HG02981 (cell line): ENCODE measurements around the gene RGPD3.
"Not testable (repeated sequence)": the region's sequence is repeated elsewhere in the genome, so short reads cannot be mapped to it uniquely, and the experiment has no call there.

Experiments
- ATAC-seq: cut with Tn5 transposase; IDR thresholded peaks from one replicate; pipeline ENCODE4 v1.9.1; 2021; ENCODE audit warnings: mild to moderate bottlenecking, moderate library complexity; ENCODE audit not compliant: unreplicated experiment

The RGPD3 gene

GRCh38 chr2:106486551-106487385, 18.6 kb upstream of the RGPD3 start, which contains the start of gene CD8B2:
CD8B2 (plus strand) TSS chr2:106487364; CDS start chr2:106487427, 63 bp downstream.
- not testable (repeated sequence) for ATAC-seq

GRCh38 chr2:106479563-106479962, 11.3 kb upstream of the RGPD3 start:
- ATAC-seq = not testable (repeated sequence)

DNA sequence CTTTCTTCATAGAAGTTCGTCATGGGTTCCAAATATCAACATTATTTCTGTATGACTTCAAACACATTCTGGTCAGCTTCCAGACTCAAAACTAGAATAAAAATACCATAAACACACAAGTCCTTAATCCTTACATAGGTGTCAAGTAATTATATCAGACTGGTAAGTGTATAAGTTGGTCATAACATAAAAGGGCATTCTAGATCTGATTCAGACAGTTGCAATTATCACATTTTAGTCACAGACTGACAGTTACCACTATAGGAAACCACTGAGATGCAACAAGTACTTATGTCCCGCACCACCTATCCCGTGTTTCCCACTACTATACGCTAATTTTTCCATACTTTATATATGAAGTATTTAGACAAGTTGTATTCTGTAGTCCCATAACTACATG, 9.4 kb upstream of the RGPD3 start:
- ATAC-seq = not testable (repeated sequence)

DNA sequence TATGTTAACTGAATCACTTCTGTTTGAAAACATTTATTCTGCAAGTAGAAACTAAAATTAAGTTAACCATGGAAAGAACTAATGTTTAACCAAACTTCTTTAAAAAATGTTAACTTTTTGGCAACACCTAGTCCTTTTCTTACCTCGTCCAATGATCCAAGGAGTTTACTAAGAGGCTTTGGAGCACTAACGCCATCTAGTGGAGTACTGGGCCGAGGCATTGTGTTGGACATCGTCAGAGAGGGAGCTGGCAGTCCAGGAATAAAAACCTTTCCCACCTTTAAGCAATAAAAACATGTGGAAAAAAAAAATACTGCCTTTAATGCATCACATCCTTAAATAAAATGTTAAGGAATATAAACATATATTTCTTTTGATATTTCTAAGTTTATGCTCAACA, 2.4 kb upstream of the RGPD3 start:
- not testable (repeated sequence) for ATAC-seq

DNA sequence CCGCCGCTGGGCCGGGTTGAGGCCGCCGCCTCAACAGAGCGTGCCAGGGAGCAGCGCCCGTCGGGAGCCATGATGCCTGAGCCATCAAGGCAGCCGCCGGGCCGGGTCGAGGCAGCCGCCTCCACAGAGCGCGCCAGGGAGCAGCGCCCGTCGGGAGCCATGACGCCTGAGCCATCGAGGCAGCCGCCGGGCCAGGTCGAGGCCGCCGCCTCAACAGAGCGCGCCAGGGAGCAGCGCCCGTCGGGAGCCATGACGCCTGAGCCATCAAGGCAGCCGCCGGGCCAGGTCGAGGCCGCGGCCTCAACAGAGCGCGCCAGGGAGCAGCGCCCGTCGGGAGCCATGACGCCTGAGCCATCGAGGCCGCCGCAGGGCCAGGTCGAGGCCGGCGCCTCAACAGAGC, 697 bp downstream of the RGPD3 start:
- not testable (repeated sequence) for ATAC-seq

DNA sequence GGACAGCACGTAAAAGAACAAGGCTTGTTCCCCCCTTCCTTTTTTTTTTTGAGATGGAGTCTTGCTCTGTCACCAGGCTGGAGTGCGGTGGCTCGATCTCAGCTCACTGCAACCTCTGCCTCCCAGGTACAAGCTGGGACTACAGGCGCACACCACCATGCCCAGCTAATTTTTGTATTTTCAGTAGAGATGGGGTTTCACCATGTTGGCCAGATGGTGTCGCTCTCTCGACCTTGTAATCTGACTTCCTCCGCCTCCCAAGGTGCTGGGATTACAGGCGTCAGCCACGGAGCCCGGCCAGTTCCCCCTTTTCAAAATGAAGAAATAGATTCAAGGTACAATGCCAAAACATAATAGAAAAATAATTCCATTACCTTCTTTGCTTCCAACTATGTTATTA, 6.3 kb downstream of the RGPD3 start:
- ATAC-seq = not testable (repeated sequence)

DNA sequence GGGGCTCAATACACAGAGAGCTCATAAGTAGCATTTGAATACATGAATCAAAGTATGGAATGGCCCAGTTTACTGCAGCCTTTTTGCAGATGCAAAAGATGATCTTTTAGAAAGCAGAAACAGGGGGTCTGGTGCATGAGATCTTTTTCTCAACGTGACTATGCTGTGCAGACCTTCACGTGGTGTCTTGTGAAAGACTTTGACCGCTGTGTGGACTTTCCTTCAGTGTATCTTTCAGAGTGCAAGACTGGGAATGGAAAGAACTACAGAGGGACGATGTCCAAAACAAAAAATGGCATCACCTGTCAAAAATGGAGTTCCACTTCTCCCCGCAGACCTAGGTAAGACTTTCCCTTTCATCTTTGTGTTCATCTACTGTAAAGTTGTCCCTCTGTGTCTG, 77.5 kb downstream of the RGPD3 start:
- ATAC-seq = not testable (repeated sequence)

DNA sequence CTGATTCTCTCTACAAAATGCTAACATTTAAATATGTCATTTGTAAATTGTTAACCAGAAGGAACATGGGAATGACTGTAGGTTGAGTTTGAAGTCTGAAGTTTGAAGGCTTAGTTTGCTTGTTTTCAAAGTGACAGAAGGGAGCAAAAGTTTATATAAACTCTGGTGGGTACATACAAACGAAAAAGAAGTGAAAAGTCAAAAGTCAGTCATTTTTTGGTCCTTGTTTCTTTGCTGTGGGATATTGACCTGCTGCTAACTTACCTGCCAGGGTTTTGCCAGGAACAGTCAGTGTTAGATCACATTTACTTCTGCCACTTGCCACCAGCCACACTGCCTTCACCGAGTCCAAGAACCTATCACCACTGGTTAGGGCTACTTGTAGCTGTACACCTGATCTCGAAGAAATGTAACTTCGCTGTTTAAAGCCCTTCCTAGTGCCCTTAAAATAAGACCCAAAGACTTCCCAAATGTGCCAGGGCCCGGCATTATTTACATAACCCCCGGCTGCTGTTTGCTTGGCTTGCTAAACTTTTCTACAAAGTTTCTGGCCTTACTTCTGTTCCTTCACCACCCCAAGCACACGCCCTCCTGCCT, 79.3 kb downstream of the RGPD3 start:
- not testable (repeated sequence) for ATAC-seq

- ATAC-seq = not testable (repeated sequence)
Measured at GRCh38 chr2:106384548-106384947, 83.7 kb downstream of the RGPD3 start.

DNA sequence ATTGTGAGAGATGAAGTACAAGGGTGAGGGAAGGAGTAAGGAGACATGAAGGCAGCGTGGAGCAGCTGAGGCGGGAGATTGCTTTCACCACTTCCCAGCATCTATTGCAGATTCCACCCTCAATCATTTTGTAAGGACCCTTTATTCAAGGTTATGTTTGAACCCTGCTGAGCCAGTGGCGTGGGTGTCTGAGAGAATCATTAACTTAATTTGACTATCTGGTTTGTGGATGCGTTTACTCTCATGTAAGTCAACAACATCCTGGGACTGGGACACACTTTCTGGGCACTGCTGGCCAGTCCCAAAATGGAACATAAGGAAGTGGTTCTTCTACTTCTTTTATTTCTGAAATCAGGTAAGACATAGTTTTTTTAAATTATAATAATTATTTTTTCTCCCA, 86.3 kb downstream of the RGPD3 start:
- not testable (repeated sequence) for ATAC-seq

DNA sequence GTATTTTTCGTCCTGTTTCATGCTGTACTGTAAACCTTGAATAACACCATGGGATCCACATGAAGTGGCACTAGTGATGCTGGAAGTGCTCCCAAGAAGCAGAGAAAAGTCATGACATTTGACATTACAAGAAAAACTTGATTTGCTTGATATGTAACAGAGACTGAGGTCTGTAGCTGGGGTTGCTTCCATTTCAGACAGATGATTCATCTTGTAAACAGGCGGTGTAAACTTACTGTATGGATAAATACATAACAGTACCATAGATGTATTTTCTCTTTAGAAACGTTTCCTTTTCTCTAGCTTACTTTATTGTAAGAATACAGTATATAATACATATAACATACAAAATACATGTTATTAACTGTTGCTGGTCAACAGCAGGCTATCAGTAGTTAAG, 88.6 kb downstream of the RGPD3 start:
- ATAC-seq = not testable (repeated sequence)

DNA sequence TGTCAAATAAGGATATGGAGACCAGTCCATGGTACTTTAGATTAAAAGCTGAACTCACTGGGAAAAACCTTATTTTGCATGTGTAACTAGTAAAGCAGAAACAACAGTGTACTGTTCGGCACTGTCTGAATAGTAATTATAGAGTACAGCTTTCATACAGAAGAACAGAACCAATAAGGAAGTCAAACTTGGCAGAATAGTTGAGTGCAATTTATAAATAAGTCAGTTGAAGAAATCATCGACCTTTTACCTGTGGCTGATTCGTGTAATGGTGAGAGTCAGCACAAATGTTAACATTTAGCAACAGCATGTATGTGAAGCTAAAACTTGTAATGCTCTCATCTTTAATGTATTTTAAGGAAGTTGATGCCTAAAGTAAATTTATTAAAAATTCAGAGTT, 99.0 kb downstream of the RGPD3 start:
- not testable (repeated sequence) for ATAC-seq

DNA sequence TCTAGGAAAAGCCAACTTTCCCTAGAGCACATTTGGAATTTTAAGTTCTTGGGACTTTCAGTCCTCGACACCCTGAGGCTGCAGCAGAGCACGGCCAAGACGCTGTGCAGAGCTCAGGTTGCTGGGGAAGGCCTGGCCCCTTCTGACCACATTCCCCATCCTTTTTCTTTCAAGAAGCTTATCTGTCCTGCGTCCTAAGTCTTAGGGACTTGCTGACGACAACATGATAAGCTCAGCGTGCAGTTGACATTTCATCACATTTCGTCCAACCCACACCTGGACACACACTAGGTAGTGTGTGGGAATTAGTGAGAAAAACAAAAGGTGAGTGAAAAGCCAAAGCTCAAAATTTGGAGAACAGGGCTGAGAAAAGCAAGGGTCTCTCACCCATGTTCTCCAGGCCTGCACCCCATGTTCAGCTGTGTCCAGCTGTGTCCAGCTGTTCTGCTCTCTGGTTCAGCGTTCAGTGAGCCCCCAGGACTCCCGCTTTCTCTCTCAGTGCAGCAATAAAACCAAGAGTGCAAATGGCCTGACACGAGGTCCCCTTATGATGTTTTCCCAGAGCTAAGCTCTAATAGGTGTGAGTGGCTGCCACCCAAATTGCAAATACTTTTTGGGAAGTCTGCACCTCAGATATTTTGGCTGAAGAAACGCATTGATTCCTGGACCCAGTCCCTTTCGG, 101.9 kb downstream of the RGPD3 start:
- no peak for ATAC-seq

DNA sequence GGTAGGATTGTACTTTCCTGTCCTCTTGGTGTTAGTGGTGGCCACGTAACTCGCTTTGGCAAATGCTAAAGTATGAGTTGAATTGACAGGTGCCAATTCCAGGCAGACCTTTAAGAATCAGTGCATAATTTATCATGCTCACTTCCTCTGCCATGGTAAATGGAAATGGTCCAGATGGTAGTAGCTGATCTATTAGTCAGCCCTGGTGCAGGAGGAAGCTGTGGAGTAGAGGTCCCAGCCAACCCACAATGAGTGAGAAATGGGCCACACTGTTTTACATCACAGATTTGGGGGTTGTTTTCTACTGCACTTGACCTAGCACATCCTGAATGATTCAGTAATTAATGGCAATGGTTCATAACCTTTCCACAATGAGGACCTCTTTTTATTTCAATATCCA, 104.4 kb downstream of the RGPD3 start:
- no peak for ATAC-seq

DNA sequence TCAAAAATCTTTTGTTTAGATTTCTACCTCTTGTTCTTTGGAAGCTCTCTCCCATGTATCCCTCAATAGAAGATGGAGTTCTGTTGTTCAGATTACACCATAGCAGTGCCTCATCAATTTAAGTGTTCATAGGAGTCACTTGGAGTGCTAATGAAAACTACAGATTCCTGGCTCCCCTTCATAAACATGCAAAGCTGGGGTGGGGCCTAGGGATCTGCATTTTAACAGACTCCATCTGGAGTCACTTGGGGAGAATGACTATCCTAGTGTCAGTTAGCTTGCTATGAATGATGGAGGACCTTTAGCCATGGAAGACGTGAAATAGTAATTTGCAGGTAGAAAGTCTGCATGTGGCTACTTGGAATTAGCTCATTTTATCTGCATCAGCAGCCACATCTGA, 105.4 kb downstream of the RGPD3 start:
- ATAC-seq = no peak

- ATAC-seq = no peak
Measured at GRCh38 chr2:106359512-106359911, 108.7 kb downstream of the RGPD3 start.

DNA sequence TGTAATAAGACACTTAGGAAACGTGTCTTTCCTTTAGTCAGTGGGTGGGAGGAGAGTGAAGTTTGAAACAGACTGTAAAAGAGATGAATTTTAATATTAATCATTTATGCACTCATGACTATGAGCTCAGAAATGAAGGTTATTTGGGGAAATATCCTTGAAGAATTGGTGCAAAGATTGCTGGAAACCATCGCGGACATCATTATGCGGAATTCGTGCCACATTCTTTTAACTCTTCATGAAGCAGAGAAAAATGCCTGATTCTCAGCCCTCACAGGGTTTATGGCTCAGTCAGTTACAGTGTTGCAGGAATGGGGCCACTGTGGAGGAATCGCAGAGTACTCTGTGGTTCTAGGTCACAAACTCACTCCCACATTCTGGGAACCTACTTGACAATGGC, 109.7 kb downstream of the RGPD3 start:
- ATAC-seq = no peak

DNA sequence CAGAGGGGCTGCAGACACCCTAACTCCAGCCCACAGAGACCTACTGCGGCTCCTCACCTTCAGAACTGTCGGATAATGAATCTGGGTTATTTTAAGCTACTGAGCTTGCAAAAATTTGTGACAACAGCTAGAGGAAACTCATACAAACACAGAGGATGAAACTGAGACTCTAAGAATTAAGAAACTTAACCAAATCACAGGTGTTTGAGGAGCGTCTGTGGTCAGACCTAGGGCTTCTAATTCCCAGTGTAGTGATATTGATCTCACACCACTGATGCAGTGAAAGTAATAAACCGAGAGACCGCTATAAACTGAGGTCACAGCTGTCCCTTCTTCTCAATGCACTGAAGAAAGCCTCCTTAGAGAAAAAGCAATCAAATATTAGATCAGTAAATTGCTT, 110.1 kb downstream of the RGPD3 start:
- ATAC-seq = peak; percentile 93

GRCh38 chr2:106356291-106356690, 111.9 kb downstream of the RGPD3 start:
- ATAC-seq = no peak

DNA sequence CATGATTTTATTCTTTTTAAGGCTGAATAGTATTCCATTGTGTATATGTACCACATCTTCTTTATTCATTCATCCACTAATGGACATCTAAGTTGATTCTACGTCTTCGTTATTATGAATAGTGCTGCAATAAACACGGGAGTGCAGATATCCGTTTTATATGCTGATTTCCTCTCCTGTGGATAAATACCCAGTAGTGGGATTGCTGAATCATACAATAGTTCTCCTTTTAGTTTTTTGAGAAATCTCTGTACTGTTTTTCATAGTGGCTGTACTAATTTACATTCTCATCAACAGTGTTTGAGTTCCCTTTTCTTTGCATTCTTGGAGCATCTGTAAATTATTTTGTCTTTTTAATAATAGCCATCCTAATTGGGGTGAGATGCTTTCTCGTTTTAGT, 114.5 kb downstream of the RGPD3 start:
- no peak for ATAC-seq

GRCh38 chr2:106350980-106351379, 117.2 kb downstream of the RGPD3 start:
- ATAC-seq = no peak

DNA sequence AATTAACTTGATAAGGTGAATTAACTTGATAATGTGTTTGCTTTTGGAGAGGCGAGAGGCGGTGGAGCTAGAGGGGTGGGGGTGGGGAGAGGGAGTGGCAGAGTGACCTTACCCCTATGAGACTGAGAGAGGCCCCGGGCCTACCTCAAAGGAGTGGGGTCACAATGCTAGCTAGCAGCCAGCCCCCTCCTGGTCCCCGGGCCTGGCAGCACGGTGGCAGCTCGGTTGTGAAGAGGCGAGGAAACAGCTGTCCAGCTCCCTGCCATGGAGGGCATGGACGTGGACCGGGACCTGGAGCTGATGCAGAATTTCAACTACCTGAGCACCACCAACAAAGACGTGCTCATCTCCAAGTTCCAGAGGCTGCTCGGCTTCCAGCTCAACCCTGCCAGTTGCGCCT, 123.9 kb downstream of the RGPD3 start:
- no peak for ATAC-seq
